ENCODE measurements around the gene PCDH9.
A peak's percentile ranks its signal among the peaks of the same experiment; 100 is the strongest.

The PCDH9 gene

DNA sequence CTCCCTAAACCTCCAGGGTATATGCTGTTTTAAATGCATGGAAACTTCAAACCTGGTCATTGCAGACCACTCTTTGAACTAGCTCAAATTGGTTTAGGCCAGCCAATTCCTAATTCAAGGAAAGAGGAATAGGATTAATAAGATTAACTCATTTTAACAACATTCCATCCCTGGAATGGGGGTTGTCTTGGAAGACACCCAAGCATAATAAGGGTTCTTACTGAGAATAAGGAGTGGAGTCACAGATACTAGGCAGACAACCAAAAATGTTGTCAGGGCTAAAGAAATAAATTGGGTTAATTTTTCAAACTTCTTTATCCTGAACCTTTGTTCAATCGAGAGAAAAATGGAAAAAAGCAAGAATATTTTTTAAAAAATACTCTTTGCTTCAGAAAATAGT, 186.2 kb downstream of the PCDH9 start:
- FAIRE-seq = no peak

DNA sequence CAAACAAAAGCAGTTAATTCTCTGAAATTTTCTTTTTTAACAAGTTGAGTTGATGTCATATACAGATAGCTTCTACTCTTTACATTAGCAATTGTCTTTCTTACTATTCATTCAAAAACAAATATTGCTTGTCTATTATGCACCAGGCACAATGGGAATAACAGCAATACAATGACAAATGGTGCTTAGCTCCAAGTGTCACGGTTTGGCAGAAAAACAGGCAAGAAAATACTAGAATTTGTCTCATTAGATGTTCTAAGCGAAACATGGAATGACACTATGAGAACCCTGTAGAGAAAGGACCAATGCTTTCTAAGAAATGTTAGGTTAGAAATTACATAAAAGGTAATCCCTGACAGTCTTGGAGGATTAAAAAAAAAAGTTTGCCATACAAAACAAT, 187.6 kb downstream of the PCDH9 start:
- no peak for FAIRE-seq
- no peak for DNase-seq (ENCODE audit: low spot score)

More for the DNA sequence above, 186.2 kb downstream of the PCDH9 start:
- no peak for DNase-seq (ENCODE audit: low spot score)

DNA sequence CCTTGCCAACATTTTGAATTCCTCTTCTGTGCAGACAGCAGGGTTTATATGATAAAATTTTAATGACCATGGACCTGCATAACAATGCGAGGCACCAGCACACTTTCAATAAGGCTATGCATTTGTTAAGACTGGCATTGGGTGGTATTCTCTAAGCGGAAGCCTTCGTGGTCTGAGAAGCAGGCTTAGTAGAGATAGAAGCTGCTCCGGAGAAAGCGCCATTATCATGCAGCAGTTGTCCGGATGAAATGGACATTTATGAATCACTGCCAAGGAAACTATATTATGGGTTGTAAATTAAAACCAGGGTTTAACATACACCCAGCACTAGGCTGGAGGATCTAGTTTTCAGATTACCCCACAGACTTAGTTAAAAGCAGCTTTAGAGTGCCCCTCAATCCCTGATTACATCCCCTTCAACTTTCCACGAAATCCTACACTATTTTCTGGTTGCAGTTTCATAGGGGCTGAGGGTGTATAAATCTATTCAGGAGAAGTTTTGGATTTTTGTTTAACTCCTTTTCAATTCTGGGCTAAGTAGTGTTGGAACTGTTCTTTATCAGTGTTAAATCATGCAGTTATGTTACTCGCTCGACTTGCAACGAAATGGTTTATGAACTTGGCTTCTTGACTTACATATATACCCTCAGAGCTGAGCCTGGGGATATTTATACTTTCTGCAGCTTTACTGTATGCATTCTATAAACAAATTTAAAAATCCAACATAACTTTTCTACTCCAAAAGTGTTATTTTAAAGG, 193.3 kb downstream of the PCDH9 start:
- DNase-seq (ENCODE audit: low spot score) = no peak
- FAIRE-seq = no peak

DNA sequence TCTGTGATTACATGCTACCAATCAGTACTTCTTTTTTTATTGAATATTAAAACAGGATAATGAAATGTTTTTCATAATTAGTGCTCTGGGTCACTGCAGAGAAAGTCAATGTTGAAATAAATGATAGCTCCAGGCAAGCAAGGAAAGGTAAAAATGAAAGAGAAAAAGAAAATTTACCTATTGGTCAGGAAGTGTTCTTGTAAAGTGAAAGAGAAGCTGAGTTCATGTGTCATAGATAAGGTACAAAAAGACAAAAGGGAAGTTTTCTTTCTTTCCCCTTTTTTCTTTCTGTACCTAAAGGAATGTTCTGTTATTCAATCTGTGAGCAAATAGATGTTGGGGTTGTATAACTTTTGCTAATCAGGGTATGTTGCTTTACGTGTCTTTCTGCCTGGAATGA, 197.0 kb downstream of the PCDH9 start:
- FAIRE-seq (no peak), DNase-seq (ENCODE audit: low spot score) (no peak)

DNA sequence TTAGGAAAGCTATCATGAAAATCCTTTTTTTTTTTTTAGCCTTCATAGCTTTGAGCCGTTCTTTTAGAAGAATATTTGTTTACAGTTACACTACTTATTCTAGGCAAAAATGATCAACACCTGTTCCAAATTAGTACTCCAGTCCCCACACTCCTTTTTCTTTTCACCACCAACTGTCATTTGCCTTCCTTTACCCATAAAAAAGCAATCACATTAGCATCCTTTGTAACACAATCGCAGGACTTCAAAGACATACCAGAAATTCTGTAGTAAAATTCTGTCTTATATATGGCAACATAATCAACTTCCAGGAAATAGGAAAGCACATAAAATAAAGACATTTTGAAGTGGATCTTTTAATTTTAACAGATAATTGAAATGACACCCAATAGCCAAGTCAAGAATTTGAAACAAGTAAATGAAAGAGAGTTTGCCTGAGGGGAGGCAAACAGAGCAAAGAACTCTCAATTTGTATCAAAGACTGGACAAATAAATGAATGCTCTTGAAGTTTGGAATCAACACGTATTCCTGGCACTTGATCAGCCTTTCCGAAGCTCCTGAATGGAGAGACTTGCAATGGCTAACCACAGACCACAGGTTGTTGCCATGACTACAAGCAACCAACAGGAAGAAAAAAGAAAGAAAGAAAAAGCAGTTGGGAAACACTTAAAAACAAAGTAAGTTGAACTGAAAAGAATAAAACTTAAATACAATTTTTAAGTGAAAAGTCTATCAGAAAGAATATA, 206.8 kb downstream of the PCDH9 start:
- peak; percentile 59 for DNase-seq (ENCODE audit: low spot score)
- FAIRE-seq = peak; percentile 75

DNA sequence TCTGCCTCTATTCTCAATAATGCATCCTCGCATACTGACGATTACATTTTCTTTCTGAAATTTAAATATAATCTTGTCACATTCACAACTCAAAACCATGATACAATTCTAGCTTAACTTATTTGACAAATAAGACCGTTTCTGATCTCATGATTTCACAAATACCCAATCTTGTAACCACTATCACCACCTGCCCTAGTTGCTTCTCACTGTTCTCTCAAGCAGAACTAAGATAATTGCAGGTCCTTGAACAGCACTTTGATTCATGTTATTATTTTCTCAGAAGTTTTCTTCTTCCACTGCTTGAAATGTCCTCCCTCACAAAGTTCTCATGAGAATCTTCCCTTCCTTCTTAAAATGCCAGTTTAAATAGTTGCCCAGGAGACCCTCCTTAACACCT, 211.4 kb downstream of the PCDH9 start:
- no peak for DNase-seq (ENCODE audit: low spot score)
- FAIRE-seq = no peak

DNA sequence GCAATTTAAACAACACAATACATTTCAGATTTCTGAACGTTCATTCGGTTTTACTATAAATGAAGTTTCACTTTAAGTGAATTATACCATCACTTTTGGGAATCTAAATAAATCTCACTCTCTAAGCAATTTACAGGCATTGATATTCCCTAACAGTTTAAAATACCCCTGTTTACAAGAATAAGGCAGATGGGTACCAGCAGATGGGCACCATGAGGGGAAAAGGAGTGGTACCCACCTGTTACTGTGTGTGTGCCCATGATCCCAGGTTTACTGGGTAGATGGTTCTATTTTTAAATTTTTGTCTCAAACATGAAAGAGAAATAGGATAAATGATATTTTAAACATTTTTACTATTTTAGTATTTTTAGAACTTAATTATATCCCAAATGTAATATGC, 212.9 kb downstream of the PCDH9 start:
- DNase-seq (ENCODE audit: low spot score) (no peak), FAIRE-seq (no peak)

DNA sequence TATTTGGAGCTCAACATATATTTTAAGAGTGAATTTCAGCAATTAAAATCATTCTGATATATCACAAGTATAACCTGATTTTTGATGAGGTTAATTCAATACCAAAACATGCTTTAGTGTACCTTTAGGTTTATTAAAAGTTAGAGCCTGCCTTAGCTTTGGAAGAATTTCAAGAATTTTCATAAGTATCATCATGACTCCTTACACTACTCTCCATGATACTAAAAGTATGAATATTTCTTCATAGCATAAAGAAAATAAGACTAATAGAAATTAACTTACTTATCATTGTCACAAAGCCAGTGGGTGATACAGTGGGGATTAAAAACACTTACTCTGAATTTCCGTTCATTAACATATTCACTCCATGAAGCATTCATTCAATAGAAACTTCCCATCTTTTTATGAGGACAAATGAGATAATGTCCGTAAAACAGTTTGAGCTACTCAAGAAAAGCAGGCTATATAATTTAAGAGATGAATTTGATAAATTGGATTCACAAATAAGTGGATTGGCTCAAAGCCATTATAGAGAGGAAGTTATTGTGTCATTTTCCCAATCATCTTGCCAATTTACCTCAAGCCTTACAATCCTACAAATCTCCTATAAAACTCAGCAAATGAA, 214.0 kb downstream of the PCDH9 start:
- FAIRE-seq (no peak), DNase-seq (ENCODE audit: low spot score) (no peak)

DNA sequence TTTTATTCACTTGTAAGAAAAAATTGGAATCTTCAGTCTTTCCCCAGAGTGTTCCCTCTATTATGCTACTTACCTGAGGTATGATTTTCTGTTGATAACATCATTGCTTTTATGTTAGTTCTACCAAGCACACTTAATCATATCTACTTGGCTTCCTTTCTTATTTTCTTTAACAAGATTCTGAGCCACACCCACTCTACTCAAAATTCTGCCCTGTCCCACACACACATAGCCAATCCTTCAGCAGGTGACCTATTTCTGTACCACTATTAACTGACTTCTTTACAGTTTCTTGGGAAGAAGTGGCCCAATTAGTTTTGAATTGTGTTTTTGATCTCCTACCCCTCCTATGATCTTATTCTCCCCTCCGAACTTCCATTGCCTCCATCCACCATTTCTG, 215.7 kb downstream of the PCDH9 start:
- FAIRE-seq (no peak), DNase-seq (ENCODE audit: low spot score) (no peak)

DNA sequence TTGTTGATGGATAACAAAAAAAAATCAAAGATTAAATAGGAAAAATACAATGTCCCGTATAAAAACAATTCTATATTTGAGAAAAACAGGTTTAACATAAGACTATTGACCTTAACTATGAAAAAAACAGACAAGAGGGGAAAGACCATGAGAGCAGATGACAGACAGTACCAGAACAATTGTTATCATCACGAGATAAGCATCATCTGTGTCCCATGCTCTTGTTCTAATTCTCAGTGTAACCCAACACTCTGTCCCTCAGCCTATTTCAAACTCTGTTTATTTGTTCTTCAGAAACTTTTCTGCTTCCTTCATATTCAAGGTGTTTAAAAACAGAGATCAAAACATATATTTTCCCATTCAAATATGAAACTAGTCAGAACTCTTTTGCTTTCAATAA, 216.4 kb downstream of the PCDH9 start:
- no peak for DNase-seq (ENCODE audit: low spot score)
- FAIRE-seq = no peak

DNA sequence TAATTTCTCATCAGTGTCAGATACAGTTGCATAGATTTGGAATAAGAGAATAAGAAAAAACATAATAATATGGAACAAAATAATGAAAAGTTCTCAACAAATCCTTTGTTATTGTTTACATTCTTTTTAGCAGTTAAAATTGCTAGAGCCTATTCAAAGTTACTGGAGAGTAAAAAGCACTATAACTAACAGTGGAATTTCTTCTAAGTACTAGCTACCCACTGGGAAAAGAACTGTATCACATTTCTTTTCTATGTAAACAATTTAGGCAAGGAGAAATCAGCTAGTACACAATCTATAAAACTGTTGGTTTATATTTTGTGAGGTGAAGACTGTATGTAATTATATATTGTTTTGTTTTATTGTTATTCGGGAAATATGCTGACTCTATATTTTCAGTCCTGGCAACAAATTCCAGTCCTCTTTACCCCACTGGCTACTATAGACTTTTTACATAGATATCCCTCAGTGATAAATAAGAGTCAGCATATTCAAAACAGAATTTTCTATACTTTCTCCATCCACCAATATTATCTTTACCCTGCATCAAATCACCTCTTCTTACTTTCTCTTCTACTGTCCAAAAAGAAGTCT, 222.0 kb downstream of the PCDH9 start:
- FAIRE-seq = no peak
- DNase-seq (ENCODE audit: low spot score) = no peak

DNA sequence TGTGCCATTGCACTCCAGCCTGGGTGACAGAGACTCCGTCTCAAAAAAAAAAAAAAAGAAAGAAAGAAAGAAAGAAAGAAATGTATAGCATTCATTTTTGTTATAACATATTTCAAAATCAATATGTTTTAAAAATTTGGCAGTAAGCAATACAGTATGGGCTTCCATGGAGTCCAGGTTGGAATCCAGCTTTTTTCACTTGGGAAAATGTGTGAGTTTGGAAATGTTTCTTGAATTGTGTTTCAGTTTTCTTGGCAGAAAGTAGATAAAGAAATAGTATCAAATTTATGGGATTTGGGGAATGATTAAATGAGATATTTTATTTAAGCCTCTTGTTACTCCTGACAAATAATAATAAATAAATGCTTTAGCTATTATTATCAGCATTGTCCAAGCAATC, 225.6 kb downstream of the PCDH9 start:
- no peak for DNase-seq (ENCODE audit: low spot score)
- FAIRE-seq = no peak

DNA sequence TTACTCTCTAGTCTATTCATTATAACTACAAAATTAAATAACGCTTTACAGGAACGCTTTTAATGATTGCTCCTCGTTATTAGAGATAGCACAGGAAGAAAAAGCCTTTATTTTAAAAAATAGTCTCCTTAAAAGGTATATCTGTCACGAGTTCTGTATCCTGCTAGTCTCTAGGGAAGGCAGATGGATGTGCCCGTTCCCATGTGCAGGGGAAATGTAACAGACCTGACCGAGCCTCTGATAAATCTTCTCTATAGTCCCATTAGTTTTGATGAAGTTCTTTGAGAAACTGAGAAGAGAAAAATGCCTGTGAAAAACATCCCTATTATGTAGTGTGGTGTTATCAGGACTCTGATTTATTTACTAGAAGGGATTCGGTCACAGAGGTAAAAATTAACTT, 226.4 kb downstream of the PCDH9 start:
- FAIRE-seq (no peak), DNase-seq (ENCODE audit: low spot score) (no peak)

DNA sequence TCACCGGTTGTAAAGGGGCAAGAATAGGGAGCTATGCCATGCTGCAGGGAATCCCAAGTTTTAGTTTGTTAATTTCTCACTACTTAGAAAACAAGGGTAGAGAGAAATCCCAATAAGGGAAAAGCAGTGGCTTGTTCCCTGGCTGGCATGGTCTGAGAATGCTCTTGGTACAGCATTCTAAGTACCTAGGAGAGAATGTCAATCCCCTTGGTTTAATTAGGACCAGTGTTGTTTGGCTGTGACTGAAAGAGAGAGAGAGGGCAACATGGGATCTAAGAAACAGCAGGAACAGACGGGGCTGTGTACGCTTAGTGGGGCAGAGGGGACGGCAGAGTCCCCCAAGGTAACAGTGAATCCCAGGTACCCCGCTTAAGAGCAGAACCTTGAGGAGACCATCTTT, 228.8 kb downstream of the PCDH9 start:
- DNase-seq (ENCODE audit: low spot score) = no peak
- no peak for FAIRE-seq

DNA sequence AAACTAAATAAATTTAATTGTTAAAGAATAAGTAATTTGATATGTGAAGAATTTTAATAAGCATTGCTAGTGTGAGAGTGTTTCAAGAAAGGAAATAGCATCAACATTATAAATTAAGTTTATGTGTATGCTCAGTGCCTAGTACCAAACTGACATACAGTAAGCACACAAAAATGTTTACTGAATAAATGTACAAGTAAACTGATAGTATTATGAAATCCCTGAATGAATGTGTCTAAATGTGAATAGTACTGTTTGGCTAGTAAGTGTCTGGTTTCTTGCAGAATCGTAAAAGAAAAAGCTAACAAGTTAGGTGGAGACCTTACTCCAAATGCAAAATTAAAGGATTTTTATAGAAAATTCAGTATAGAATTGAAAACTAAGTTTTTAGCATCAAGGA, 233.6 kb downstream of the PCDH9 start:
- DNase-seq (ENCODE audit: low spot score) (no peak), FAIRE-seq (no peak)

DNA sequence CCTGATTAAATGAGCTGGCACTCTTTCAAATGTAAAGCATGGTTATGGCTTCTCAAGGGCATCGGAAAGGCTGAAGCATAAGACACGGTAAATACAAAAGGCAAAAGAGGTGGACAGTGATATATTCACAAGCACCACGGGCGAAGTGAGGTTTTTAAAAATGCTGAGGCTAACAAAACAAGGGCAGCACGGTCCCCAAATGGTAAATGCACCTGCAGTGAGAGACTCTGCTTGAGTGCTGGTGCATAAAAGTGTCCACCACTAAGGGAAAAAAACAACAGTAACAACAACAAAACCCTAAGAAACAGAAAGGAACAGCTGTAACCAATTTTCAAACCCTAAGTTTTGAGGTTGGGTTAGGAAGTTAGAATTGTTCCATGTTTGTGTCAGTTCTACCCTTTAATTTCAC, 234.9 kb downstream of the PCDH9 start:
- DNase-seq (ENCODE audit: low spot score) = no peak
- no peak for FAIRE-seq

DNA sequence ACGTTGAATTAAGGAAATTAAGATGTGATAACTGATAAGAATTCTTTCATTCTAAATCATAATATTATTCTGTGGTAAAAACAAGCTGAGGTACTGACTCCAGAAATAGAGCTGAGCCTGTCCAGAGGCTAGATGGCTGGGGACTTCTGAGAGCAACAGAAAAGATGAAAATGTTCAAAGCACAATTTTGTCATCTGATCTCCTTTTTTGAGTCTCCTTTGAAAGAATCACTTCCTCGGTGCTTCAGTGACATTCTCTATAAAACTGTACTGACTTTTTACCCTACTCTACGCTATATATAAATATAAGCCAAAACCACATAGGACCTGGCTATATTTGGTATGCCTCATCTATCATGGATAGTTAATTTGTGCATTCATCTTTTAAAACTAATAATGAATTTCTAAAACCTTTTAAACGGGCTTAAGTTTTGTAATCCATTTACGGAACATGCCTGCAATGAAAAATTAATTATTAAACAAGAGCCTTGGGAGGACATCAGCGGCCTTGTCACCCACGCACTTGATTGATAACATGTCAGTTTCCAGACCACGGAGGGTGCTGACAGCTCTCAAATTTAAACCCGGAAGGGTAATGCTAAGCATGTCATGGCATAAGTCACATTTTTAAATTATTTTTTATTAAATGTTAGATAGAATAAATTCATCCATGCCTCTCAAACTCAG, 235.5 kb downstream of the PCDH9 start:
- DNase-seq (ENCODE audit: low spot score) (no peak), FAIRE-seq (peak; percentile 20)

DNA sequence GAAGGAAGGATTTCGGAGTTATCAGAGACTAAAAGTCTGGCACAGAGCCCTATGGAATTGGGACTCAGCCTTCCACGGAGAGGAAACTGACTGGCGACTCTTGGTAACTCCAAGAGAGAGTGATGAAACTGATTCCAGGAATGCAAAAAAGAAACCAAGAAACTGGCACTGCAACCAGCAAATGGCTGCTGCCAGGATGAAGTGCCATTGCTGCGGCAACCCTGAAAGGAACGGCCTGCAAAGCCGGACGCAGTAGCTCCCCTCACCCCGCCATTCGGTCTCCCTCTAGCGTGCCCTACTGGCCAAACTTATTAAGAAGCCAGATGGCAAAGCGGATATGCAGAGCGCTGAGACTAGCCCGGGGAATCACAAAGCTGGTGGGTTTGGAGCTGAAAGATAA, 236.0 kb downstream of the PCDH9 start:
- DNase-seq (ENCODE audit: low spot score) = peak; percentile 40
- FAIRE-seq = no peak

DNA sequence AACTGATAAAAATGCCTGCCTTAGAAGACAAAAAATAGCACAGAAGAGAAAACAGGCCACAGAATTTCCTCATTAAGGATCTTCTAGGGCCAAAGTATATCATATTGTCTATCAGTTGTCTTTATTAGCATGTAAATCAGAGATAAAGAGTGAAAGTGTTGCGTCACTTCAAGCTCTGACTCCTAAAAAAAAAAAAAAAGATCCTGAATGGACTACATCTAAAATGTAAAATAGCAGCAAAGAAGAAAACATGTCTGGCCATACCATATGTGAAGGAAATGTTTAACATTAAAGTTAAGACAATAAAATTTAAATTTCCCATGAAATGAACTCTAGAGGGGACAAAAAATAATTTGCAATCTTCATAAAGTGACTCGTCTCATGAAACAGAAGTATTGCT, 237.4 kb downstream of the PCDH9 start:
- FAIRE-seq = no peak

DNA sequence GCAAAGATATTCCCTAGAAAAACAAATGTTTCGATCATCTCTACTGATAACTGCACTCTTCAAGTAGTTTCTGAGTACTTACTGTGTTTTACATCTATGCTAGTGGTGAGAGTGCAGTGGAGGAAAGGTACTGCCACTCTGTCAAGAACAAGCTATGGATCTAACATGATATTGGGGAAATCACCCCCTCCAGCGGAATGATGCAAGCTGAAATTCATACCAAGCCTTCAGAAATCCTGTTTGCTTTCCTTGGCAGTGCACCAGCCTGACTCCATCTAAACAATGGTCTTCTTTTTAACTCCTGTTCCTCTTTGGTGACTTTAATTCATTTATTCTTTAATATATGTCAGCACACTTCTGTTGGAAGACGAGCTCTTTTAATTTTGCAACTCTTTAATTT, 238.0 kb downstream of the PCDH9 start:
- no peak for DNase-seq (ENCODE audit: low spot score)
- no peak for FAIRE-seq

More for the DNA sequence above, 237.4 kb downstream of the PCDH9 start:
- DNase-seq (ENCODE audit: low spot score) = no peak

DNA sequence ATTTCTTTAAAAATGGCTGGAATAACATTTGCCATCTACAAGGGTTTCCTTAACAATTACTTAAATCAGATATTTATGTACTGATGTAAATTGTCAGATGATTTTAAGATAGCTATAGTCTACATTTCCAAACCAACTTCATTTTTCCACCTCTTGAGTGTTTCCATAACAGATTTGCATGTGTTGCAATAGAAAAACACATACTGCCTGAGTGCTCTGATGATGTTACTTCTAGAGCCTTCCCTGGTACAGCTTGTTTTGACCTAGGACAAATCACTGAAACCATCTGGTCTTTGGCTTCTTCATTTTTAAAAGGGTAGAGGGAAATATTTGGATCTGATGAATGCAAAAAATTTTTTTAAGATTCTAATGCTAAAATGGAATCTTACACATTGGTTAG, 245.9 kb downstream of the PCDH9 start:
- FAIRE-seq = no peak

DNA sequence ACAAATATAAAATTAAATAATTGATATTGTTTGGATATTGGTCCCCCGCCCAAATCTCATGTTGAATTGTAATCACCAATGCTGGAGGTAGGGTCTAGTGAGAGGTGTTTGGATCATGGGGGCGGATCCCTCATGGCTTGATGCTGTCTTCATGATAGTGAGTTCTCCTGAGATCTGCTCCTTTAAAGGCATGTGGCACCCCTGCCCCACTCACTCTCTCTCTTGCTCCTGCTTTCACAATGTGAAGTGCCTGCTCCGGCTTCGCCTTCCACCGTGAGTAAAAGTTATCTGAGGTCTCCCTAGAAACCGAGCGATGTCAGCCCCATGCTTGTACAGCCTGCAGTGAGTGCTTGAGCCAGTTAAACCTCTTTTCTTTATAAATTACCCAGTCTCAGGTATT, 248.2 kb downstream of the PCDH9 start:
- FAIRE-seq = no peak
- DNase-seq (ENCODE audit: low spot score) = no peak

More for the DNA sequence above, 245.9 kb downstream of the PCDH9 start:
- no peak for DNase-seq (ENCODE audit: low spot score)

Data from RCC 7860 (cell line).